ENCODE results near the gene IL18. TPM values are rescaled to one million over a fixed set of nuclear protein-coding genes. Genes with fewer than 3 reads are reported as not detected.

IL18 gene
- total and polyA plus RNA-seq, 2 experiments from 2014 or later: 0.28 to 1.7 TPM

- Mint-ChIP-seq H3K27ac (no peak overlapping the region), H3K9me3 (no peaks in the 10 kb centered on the region), H3K36me3 (ENCODE audit: low read depth) (no peaks in the 10 kb centered on the region), H3K27me3 (ENCODE audit: insufficient read depth, low read depth, poor library complexity) (peaks cover 7% of the 10 kb centered on the region), H3K4me3 (no peak overlapping the region), H3K4me1 (peaks cover 7% of the 10 kb centered on the region; the same call in 2 of the 3 replicates)
- H3K4me2 ChIP-seq: no peak overlapping the region
- no peak overlapping the region for H3K27ac ChIP-seq (ENCODE audit: low read depth)
- no peak for DNase-seq (ENCODE audit: low spot score)
- H3K4me3 ChIP-seq: no peak overlapping the region
- H4K20me1 ChIP-seq (replicated peaks; ENCODE audit: insufficient read depth): no peaks in the 10 kb centered on the region
- TF ChIP-seq EZH2 (IDR thresholded peaks at IDR 0.05; ENCODE audit: low read depth, unreplicated experiment) (no peak), ZNF331 (CRISPR knock-in tag; IDR thresholded peaks at IDR 0.05; ENCODE audit: low read depth) (no peak), JUNB (IDR thresholded peaks at IDR 0.05; ENCODE audit: unreplicated experiment) (no peak), STAT1 (IDR thresholded peaks at IDR 0.05; ENCODE audit: unreplicated experiment) (no peak), ZNF114 (CRISPR knock-in tag; IDR thresholded peaks at IDR 0.05) (no peak), CREB1 (CRISPR knock-in tag; IDR thresholded peaks at IDR 0.05; ENCODE audit: low read depth) (no peak), NANOG (IDR thresholded peaks at IDR 0.05; ENCODE audit: borderline replicate concordance) (no peak), ZNF462 (CRISPR knock-in tag; IDR thresholded peaks at IDR 0.05) (no peak), CTCF (conservative IDR thresholded peaks at IDR 0.05; ENCODE audit: low read depth in 2 of 2) (no peak), REST (IDR thresholded peaks at IDR 0.05; ENCODE audit: unreplicated experiment) (no peak), EZH2phosphoT487 (IDR thresholded peaks at IDR 0.05; ENCODE audit: unreplicated experiment) (no peak), POLR2AphosphoS5 (IDR thresholded peaks at IDR 0.05; ENCODE audit: low read depth) (no peak)
- TF ChIP-seq, protein P1, sequence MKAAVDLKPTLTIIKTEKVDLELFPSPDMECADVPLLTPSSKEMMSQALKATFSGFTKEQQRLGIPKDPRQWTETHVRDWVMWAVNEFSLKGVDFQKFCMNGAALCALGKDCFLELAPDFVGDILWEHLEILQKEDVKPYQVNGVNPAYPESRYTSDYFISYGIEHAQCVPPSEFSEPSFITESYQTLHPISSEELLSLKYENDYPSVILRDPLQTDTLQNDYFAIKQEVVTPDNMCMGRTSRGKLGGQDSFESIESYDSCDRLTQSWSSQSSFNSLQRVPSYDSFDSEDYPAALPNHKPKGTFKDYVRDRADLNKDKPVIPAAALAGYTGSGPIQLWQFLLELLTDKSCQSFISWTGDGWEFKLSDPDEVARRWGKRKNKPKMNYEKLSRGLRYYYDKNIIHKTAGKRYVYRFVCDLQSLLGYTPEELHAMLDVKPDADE (IDR thresholded peaks at IDR 0.05): no peak
- H2AFZ ChIP-seq: no peak overlapping the region
- H3K36me3 ChIP-seq (ENCODE audit: insufficient read depth): no peaks in the 10 kb centered on the region
- no peaks in the 10 kb centered on the region for H3K79me2 ChIP-seq (replicated peaks; ENCODE audit: insufficient read depth)
- no peaks in the 10 kb centered on the region for H3F3A ChIP-seq (replicated peaks; ENCODE audit: low read depth)
- H3K4me1 ChIP-seq (ENCODE audit: insufficient read depth): no peaks in the 10 kb centered on the region
- H3K9me2 ChIP-seq (ENCODE audit: insufficient read depth): no peaks in the 10 kb centered on the region
- ATAC-seq: no peak
- H3K27me3 ChIP-seq (ENCODE audit: insufficient read depth): no peaks in the 10 kb centered on the region
These were observed 2.9 kb downstream of the IL18 start for GRCh38 chr11:112161012-112161411.

Data from GM23338 (cell line).